ENCODE results near the gene PHLDA2.

Gene PHLDA2

GRCh38 chr11:2928605-2929530, at the start of gene PHLDA2:
Gene PHLDA2, minus strand, starts transcription at chr11:2929420. Its CDS starts 56 bp downstream, at chr11:2929364.
- H3K36me3 ChIP-seq (replicated peaks), result no peaks in the 10 kb centered on the region
- peak within 1 kb of the TSS; percentile 91 for H3K27ac ChIP-seq
- peak within 1 kb of the TSS; percentile 87 for H3K4me3 ChIP-seq (ENCODE audit: low read depth, low read length)
- DNase-seq, result peak; percentile 59
- TF ChIP-seq CTCF (IDR thresholded peaks at IDR 0.05; ENCODE audit: low read depth, low read length, missing control alignments), result no peak
- in situ Hi-C loops (cut with HindIII; ENCODE audit: low pct_ligation_motif_present, low sequenced_read_pairs), result no loop called here
- H3K27me3 ChIP-seq (replicated peaks), result no peaks in the 10 kb centered on the region

GRCh38 chr11:2977113-2977512, 47.9 kb upstream of the PHLDA2 start:
- Histone ChIP-seq H3K27me3 (replicated peaks) (no peaks in the 10 kb centered on the region), H3K27ac (no peak overlapping the region), H3K36me3 (replicated peaks) (peaks cover 48% of the 10 kb centered on the region), H3K4me3 (ENCODE audit: low read depth, low read length) (no peak overlapping the region)
- DNase-seq, result no peak
- in situ Hi-C loops (cut with HindIII; ENCODE audit: low pct_ligation_motif_present, low sequenced_read_pairs), result no loop called here
- no peak for TF ChIP-seq CTCF (IDR thresholded peaks at IDR 0.05; ENCODE audit: low read depth, low read length, missing control alignments)

GRCh38 chr11:2976294-2977063, 47.3 kb upstream of the PHLDA2 start:
- DNase-seq, result no peak
- in situ Hi-C loops (cut with HindIII; ENCODE audit: low pct_ligation_motif_present, low sequenced_read_pairs), result no loop called here
- H3K36me3 ChIP-seq (replicated peaks), result peaks cover 53% of the 10 kb centered on the region

GRCh38 chr11:2975594-2975993, 46.4 kb upstream of the PHLDA2 start:
- peak; percentile 73 for TF ChIP-seq CTCF (IDR thresholded peaks at IDR 0.05; ENCODE audit: low read depth, low read length, missing control alignments)
- Histone ChIP-seq H3K27me3 (replicated peaks) (no peaks in the 10 kb centered on the region), H3K27ac (no peak overlapping the region), H3K4me3 (ENCODE audit: low read depth, low read length) (no peak overlapping the region), H3K36me3 (replicated peaks) (peaks cover 61% of the 10 kb centered on the region)
- peak; percentile 18 for DNase-seq
- in situ Hi-C loops (cut with HindIII; ENCODE audit: low pct_ligation_motif_present, low sequenced_read_pairs), result no loop called here

More at GRCh38 chr11:2976294-2977063, 47.3 kb upstream of the PHLDA2 start:
- Histone ChIP-seq H3K4me3 (ENCODE audit: low read depth, low read length) (no peak overlapping the region), H3K27me3 (replicated peaks) (no peaks in the 10 kb centered on the region), H3K27ac (no peak overlapping the region)
- TF ChIP-seq CTCF (IDR thresholded peaks at IDR 0.05; ENCODE audit: low read depth, low read length, missing control alignments), result no peak

- TF ChIP-seq CTCF (IDR thresholded peaks at IDR 0.05; ENCODE audit: low read depth, low read length, missing control alignments), result no peak
- Histone ChIP-seq H3K36me3 (replicated peaks) (peaks cover 71% of the 10 kb centered on the region), H3K4me3 (ENCODE audit: low read depth, low read length) (no peak overlapping the region), H3K27ac (no peak overlapping the region), H3K27me3 (replicated peaks) (no peaks in the 10 kb centered on the region)
- in situ Hi-C loops (cut with HindIII; ENCODE audit: low pct_ligation_motif_present, low sequenced_read_pairs), result no loop called here
- DNase-seq, result no peak
These were observed 45.1 kb upstream of the PHLDA2 start for GRCh38 chr11:2974272-2974671.

Data from brain microvascular endothelial cell (primary cell).